GM19025 (cell line): ENCODE data around the gene F2R.
"Not testable (repeated sequence)": the region's sequence is repeated elsewhere in the genome, so short reads cannot be mapped to it uniquely, and the experiment has no call there.

Experiments
- ATAC-seq: cut with Tn5 transposase; IDR thresholded peaks from one replicate; pipeline ENCODE4 v1.9.1; 2021; ENCODE audit warnings: mild to moderate bottlenecking, low read depth, moderate library complexity; ENCODE audit not compliant: unreplicated experiment

The F2R gene

GRCh38 chr5:76715736-76716455, at the start of gene F2R:
Gene F2R (plus strand): TSS chr5:76716126. CDS start chr5:76716308, 182 bp downstream.
- no peak for ATAC-seq

GRCh38 chr5:76667495-76667894, 48.4 kb upstream of the F2R start:
- ATAC-seq, result no peak

GRCh38 chr5:76669245-76669644, 46.7 kb upstream of the F2R start:
- ATAC-seq, result no peak

- ATAC-seq, result no peak
These were observed 45.4 kb upstream of the F2R start for GRCh38 chr5:76670508-76670907.

GRCh38 chr5:76672242-76672641, 43.7 kb upstream of the F2R start:
- ATAC-seq, result no peak

GRCh38 chr5:76673125-76673524, 42.8 kb upstream of the F2R start:
- ATAC-seq, result no peak

GRCh38 chr5:76674330-76675066, 41.4 kb upstream of the F2R start:
- ATAC-seq, result no peak

GRCh38 chr5:76675364-76675763, 40.6 kb upstream of the F2R start:
- ATAC-seq, result no peak

- ATAC-seq, result no peak
These were observed 38.0 kb upstream of the F2R start for GRCh38 chr5:76677849-76678472.

- no peak for ATAC-seq
These were observed 36.7 kb upstream of the F2R start for GRCh38 chr5:76679231-76679630.

- not testable (repeated sequence) for ATAC-seq
These were observed 35.1 kb upstream of the F2R start for GRCh38 chr5:76680826-76681225.

GRCh38 chr5:76681287-76681686, 34.6 kb upstream of the F2R start:
- no peak for ATAC-seq

- ATAC-seq, result no peak
These were observed 33.5 kb upstream of the F2R start for GRCh38 chr5:76682387-76682786.

- no peak for ATAC-seq
These were observed 31.9 kb upstream of the F2R start for GRCh38 chr5:76683816-76684731.

GRCh38 chr5:76684756-76685519, 31.0 kb upstream of the F2R start:
- ATAC-seq, result no peak

GRCh38 chr5:76685704-76686103, 30.2 kb upstream of the F2R start:
- no peak for ATAC-seq

GRCh38 chr5:76688212-76688611, 27.7 kb upstream of the F2R start:
- ATAC-seq, result no peak

- ATAC-seq, result no peak
These were observed 27.1 kb upstream of the F2R start for GRCh38 chr5:76688836-76689235.

GRCh38 chr5:76689321-76690036, 26.4 kb upstream of the F2R start:
- no peak for ATAC-seq
